GM19035 (cell line): ENCODE results near the gene TST.
"Not testable (repeated sequence)": the region's sequence is repeated elsewhere in the genome, so short reads cannot be mapped to it uniquely, and the experiment has no call there.

ENCODE experiments used
- ATAC-seq: cut with Tn5 transposase; IDR thresholded peaks from one replicate; pipeline ENCODE4 v1.9.1; 2021; ENCODE audit not compliant: unreplicated experiment

The TST gene

DNA sequence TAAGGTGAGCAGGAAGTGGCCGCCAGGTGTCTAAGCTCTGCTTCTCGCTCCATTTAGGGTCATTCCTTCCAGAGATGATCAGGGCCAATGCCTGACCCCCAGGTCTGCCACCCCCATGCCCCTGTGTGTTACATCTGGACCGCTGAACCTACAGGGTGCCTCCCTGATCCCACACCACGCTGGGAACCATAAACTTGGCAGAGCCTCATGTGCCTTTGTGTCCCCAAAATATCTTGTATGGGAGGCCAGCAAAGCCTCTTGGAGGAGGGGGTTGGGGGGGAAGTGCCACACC, 3.7 kb downstream of the TST start:
- ATAC-seq, result no peak

DNA sequence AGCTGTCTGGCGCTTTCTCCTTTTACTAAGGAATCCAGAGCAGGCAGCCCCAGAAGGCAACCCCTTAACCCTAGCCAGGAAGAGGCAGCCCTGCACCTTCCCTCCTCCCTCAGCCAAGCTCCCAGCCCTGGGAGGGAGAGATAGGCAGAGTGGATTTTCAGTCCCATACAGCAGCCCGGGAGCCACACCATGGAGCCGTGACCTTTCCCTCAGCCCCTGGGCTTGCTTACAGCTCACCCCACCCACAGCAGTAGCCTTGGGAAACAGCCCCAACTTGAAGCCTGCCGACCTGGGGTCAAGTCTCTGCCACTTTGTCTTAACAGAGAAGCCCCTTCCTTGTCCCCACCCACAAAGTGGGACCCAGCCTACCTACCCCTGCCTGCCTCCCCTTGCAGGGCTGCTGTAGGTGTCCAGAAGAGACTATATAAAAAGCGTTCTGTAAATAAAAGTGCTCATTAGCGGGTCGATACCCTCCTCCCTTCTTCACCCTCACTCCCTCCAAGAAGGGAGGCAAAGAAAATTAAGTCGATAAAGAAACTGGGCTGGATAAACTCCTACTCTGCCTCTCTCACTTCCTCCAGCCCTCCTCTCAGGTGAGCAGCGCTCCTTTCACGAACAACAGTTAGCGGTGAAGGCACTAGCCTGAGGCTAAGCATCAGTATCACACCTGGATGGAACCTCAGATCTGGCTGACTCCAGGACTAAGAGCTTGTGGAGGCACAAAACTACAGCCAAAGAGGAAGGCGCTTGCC, 4.2 kb downstream of the TST start:
- ATAC-seq, result no peak

DNA sequence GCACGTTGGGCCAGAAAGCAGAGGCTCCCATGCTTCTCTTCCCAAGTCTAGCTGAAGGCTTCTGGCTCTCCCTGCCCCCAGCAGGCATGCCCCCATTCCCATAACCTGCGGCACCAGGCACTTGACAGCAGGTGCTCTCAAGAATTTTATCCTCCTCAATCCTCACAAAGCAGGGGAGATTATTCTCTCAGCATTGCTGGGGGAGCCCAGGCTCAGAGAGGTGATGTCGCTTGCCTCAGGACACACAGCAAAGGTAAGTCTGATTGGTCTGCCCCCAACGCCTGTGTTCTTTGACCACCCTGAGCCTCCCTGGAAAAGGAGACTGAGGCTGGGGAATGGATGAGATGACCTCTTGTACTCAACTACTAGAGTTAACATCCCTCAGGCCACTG, 4.8 kb downstream of the TST start:
- no peak for ATAC-seq

DNA sequence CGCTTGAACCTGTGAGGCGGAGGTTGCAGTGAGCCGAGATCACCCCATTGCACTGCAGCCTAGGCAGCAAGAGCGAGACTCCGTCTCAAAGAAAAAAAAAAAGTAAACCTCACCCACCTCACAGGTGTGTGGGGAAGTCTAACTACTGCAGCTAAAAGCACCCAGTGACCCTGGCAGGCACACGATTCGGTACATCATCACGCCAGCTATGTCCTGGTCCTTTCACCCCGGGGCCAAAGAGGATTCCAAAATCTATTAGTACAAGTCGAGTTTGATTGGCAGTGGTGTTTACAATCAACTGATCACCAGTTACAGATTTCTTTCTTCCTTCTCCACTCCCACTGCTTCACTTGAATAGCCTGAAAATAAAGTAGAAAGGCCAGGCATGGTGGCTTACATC, 6.3 kb downstream of the TST start:
- ATAC-seq, result no peak

DNA sequence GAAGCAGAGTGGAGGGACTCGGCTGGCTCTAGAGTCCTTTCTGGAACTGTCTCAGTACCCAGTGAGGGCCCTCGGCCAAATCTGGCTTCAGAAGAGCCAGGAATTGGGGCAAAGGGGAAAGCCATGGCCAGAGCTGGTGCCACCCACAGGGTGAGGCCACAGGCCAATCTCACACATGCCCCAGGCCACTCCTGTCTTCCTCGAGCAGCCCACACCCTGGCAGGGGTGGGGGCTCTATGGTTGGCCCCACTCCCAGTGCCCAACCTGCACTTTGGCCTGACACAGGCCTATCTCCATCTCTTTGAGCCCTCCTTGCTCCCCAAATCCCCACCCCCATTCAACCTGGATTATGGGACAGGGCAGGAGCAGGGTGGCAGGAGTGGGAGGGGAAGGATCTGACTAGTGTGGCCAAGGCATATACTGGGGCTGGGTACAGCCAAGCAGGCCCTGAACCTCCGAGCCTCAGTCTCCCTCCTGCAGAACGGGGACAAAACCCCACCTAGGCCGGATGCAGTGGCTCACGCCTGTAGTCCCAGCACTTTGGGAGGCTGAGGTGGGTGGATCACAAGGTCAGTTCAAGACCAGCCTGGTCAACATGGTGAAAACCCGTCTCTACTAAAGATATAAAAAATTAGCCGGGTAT, 6.9 kb downstream of the TST start:
- no peak for ATAC-seq

DNA sequence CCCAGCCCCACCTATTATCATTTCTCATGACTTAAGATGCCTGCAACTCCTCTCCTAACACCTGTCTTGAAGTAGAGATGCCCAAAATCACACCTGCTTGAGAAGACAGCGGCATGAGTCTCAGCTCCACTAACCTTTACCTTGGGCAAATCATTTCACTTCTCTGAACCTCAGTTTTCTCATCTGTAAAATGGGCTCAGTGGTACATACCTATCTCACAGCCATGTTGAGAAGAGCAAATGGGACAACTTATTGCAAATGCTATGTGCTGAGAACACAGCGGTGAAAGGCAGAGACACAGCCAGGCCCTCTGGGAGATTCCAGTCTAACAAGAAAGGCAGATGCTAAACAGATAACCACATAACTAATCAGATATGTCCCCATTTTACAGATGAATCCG, 7.8 kb downstream of the TST start:
- ATAC-seq, result no peak

DNA sequence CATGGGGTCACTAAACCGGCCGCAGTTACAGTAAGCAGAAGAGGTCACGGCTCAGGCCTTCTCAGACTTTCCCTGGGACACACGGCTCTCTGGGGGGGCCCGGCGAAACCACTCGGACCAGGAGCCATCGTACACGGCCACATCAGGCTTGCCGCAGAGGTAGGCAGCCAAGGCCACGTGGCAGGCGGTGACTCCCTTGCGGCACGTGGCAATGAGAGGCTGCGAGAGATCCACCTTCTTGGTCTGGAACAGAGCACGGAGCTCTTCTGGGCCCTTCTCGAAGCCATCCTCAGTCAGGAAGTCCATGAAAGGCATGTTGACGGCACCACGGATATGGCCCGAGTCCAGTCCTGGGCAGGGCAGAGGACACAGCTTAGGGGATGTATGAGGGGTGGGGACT, 8.3 kb downstream of the TST start:
- no peak for ATAC-seq

DNA sequence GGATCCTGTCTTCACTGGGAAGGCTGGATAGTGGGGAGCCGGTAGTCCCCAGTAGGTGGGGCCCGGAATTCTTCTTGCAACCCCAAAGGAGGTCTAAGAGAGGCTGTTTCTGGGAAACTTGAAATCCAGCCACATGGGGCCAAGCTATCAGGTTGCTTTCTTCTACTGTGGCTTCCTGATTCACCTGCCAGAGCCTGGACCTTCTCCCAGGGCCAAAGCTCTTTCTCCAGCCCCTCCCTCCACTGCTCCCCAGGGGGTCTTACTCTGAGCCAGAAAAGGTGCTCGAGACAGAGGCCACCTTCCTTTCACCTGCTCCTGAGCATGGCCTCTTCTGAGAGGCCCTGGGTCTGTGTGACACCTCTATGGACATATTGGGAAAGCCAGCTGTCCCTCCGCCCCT, 9.1 kb downstream of the TST start:
- no peak for ATAC-seq

DNA sequence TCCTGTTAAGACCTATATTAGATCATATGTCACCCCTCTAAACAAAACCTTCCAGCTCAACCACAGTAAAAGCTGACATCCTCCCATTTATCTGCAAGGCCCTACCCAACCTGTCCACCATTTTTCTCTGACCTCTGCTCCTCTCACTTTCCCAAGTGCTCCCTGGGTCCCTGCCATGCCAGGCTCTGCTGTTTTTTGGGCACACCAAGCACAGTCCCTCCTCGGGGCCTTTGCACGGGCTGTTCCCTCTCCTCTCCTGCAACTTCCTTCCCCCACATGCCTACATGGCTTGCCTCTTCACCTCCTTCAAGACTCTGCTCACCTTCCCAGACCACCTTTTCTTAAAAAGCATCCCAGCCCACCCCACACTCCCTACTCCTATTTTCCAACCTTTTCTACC, 9.8 kb downstream of the TST start:
- ATAC-seq, result no peak

DNA sequence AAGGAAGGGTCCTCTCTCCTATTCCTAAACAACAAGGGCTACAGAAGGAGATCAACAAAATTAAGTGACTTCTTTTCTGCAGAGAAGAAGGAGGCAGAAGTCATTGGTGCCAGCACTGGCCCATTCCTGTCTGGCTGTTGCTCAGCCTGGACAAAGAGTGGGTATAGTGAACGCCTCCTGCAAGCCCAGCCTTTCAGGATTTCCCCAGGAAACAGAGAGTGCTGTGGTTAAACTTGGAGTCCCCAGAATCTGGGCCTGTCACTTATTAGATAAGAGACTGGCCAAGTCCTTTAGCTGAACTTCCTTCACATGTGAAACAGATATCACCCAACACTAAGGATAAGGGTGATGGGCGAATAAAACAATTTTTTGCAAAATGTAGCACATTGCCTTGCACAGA, 10.9 kb downstream of the TST start:
- ATAC-seq, result no peak

DNA sequence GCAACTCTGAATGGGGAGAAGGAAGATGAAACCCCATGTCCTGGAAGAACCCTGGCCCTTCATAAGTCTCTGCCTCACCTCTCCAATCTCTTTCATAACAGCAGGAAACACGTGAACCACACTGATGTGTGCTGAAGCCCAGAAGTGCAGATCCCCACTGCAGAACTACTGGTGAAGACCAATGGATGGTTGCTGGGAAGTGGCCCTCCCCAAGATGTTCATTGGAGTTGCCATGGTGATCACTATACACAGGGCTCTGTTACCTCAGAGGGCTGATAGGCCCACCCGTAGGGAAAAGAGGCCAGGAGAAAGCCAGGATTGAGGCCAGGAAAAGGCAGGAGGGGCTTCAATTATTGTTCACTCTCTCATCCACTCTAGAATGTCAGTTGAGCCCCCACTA, 11.6 kb downstream of the TST start:
- ATAC-seq, result no peak

DNA sequence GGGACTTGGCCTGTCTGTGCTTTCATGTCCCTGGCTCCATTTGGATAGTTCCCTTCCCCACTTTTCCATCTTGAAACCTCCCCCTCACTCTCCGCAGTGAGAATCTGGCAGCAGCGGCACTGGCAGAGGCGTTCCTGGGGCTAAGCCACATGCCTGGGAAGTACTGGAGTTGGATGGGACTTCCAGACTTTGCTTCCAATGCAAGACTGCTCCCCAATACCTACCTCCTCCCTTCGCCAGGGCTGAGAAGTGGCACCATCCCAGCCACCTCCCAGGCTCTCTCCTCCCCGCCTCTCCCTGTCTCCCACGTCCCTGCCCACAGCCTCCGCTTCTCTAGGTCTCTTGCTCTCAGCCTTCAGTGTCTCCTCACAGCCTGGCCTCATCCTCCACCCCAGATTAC, 16.6 kb downstream of the TST start:
- no peak for ATAC-seq

DNA sequence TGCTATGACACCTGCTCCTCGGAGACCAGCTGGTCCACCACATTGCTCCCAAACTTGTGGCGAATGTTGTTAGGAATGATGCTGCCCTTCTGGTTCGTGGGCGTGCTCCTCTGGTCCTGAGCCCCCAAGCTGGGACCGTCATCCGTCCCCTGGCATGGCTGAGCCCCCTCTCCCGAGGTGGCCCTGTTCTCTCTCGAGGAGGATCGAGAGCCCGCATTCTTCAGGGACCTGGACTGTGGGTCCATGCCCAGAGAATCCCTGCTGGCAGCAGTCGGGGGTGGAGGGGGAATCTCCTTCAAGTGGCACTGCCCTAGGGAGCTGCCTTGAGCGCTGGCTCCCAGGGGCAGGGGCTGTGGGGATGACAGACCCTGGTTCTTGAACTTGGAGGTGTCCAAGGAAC, 17.4 kb downstream of the TST start:
- ATAC-seq, result no peak

DNA sequence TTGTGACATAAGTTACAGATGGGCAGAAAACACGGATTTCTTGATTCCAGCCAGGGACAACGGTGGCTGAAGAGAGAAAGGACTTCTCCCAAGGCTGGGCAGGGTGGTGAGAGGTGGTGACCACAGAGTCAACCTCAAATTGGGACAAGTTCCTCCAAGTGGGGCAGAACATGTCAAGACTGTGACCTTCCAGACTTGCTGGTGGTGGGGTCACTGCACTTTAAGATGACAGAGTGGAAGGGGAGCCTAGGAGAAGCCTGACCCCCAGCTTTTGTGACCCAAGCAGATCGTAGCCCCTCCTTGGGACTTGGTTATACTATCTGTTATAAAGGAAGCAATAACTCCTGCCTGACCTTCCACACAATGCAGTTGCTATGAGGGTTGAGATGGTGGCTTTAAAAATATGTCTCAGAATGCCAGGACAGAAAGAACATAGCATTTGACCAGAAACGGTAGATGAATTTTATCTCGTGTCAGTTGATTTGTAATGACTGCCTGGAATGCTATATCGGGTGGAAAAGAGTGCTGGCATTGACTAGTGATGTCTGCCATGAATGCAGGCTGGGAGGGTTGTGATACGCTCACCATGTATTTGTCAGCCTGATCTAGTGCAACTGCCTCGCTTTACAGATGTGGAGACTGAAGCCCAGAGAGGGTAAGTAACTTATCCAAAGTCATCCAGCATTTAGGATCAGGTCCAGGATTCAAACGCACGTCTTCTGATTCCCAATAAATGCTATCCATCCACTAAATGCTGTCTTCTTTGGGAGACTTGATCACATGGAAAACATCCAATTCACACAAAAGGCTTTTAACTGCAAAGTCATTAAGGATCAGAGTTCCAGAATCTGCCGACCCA, 18.3 kb downstream of the TST start:
- ATAC-seq, result no peak

DNA sequence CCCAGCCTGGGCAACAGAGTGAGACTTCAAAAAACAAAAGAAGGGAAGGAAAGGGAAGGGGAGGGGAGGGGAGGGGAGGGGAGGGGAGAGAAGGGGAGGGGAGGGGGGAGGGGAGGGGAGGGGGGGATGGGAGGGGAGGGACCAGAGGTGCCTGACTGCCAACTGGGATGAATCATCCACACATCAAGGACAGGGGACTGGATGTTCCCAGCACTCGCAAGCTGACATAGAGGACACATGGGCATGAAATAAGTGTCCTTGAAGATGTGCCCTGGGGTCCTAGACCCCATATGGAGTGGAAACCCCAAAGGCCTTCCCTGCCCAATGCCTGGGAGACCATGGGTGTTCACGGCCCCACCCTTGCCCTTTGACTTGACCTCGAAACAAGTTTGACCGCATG, 19.8 kb downstream of the TST start:
- no peak for ATAC-seq

DNA sequence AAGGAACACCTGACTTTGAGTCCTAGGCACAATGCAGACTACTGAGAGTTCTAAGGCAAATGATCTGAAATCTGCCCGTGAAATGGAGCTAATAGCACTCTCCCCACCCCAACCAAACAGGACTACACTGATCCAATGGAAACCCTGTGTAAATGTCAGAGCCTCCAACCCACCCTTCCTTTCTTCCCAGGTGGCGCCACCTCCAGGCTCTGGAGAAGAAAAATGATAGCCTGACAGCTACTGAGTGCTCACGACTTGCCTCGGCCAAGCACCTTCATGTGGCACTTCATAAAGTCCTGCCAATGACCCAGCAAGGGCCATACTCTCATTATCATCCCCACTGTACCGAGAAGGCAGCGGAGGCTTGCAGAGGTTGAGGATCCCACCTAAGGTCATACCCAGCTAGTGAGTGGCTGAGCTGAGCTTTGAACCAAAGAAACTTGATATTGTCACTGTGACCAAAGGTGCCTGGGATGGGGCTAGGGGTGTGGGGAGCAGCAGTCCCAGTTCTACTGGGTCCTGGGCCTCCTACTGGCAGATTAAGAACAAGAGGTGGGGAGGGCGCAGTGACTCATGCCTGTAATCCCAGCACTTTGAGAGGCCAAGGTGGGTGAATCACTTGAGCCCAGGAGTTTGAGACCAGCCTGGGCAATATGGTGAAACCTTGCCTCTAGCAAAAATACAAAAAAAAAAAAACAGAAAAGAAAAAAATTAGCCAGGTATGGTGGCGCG, 20.5 kb downstream of the TST start:
- ATAC-seq, result no peak

DNA sequence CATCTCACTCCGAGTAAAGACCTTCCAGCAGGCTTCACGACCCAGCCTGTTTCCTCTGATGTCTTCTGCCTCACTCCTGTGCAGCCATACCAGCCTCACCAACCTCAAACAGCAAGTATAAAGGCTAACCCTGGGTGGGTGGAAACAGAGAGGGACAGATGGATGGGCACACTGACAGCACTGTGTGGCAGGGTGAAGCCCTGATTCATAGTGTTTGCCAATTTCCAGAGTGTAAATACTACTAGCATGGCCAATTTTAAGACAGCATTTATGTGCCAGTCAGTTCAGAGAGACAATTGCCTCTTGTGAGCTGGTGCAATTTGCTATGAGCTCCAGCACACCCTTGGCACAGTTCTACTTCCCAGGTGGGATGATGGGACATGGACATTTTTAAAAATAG, 21.5 kb downstream of the TST start:
- no peak for ATAC-seq

DNA sequence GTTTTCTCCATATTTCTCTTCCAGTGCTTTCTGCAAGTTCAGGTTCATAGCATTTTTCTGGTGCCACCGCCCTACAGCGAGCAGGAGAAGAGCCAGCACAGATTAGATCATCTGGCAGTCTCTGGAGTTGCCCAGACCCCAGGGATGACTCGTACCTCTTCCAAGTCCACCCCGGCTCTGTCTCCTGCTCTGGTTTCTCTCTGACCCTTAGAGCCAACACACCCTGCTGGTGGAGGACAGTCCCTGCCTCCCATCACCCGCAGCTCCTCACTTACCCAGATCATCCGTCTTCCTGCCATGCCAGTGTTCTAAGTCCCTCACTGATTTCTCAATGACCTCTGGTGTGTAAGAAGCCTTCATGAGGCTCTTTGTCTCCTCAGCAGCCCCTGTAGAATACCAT, 28.0 kb downstream of the TST start:
- ATAC-seq, result no peak

DNA sequence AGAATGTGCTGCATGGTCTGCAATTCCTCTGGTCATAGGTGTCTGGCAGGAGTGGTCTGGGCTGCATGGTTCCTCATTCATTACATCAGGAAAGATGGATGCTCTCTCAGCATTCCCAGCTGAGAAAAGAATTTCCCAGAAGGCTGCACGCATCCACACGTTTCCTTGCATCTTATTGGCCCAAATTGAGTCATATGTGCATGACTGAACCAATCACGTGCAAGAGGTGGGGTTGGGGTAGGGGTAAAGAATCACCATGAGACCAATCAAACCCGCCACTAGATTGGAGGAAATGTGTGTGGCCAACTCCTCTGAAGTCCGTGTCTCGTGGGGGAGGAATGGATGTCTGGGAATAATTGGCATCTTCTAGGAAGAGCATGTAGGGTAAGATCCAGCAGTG, 28.8 kb downstream of the TST start:
- ATAC-seq, result no peak

DNA sequence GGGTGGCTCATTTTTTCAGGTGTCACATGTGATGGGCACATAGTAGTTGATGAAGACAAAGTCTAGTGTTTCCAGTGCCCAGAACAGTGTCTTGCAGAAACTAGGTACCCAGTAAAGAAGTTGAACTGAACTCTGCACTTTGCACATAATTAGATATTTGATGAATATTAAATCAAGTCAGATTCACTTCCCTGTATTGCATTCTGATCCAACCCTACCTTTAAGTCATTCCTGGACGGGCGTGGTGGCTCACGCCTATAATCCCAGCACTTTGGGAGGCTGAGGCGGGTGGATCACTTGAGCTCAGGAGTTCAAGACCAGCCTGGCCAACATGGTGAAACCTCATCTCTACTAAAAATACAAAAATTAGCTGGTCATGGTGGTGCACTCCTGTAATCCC, 30.2 kb downstream of the TST start:
- ATAC-seq, result not testable (repeated sequence)

DNA sequence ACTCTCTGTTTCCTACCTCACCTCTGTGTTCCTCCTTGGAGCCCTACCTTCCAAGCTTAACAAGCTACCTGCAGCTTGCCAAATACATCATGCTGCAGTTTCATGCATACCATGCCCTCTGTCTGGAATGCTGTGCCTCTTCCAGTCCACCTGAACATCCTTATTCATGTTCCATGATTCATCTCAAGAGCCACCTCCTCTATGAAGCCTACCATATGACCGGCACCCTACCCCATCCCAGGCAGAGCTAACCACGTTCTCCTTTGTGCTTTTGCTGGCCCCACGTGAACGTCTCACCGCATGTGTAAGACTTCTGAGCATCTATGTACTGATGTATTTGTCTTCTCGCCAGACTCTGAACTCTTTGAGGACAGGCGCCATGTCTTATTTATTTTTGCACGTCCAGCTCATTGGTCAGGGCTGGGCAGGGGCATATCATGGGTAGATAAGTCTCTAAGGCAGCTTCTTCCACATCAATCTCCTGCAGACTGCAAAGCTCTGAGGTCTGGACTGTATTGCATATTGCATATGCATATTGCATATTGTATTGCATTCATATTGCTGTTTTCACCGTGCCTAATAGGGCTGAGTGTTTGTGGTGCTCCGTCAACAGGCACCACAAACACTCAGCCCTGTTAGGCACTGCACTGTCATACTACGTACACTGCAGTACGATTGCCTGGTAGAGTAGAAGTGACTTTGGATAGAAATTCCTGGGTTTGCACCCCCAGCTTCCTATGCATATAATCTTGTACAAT, 31.0 kb downstream of the TST start:
- no peak for ATAC-seq
